BJ (cell line): Measurements from ENCODE around the gene ART1. TPM values are rescaled to one million over a fixed set of nuclear protein-coding genes. Genes with fewer than 3 reads are reported as not detected.
"Not testable (repeated sequence)": the region's sequence is repeated elsewhere in the genome, so short reads cannot be mapped to it uniquely, and the experiment has no call there.

Source experiments
- CTCF ChIA-PET: fragments of 350-600 bp; formaldehyde crosslinking; extraction: SDS; loops from one replicate; lab custom pipeline; 2021; ENCODE audit warnings: antibody characterized with exemption, inconsistent platforms; lab: Yijun Ruan, JAX
- POLR2A ChIA-PET: fragments of 300-600 bp; sonication (Branson Sonifier 250); formaldehyde crosslinking; extraction: SDS; loops from one replicate; lab custom pipeline; 2021; ENCODE audit warnings: antibody characterized with exemption; lab: Charles Lee
- DNase-seq: peaks from one replicate; pipeline ENCODE4 v3.0.0-alpha.2; 2011; ENCODE audit warnings: low read depth
- H3K27me3 ChIP-seq: 2 replicates; pipeline ENCODE4 v1.6.0; 2011; ENCODE audit warnings: low read length; ENCODE audit not compliant: control insufficient read depth, insufficient read depth
- H3K36me3 ChIP-seq: 2 replicates; pipeline ENCODE4 v1.5.1; 2011; ENCODE audit warnings: low read length; ENCODE audit not compliant: control insufficient read depth, insufficient read depth
- H3K4me3 ChIP-seq: 2 replicates; pipeline ENCODE4 v1.5.1; 2011; ENCODE audit warnings: low read depth, mild to moderate bottlenecking, control low read depth, low read length
- polyA plus RNA-seq: library from polyadenylated mRNA; depleted of rRNA; stranded (reverse); fragments of >200 nt; gene quantifications from 2 replicates; pipeline ENCODE4 v1.2.3, GENCODE V29; 2011
- TF ChIP-seq, protein P1 (sequence below): IDR thresholded peaks from 2 replicates; pipeline ENCODE4 v1.5.1; 2011; ENCODE audit warnings: low read depth, mild to moderate bottlenecking, control low read depth, inconsistent platforms, low read length, moderate library complexity; ENCODE audit not compliant: insufficient read depth

ART1 gene
- polyA plus RNA-seq, 1 experiment = not detected

DNA sequence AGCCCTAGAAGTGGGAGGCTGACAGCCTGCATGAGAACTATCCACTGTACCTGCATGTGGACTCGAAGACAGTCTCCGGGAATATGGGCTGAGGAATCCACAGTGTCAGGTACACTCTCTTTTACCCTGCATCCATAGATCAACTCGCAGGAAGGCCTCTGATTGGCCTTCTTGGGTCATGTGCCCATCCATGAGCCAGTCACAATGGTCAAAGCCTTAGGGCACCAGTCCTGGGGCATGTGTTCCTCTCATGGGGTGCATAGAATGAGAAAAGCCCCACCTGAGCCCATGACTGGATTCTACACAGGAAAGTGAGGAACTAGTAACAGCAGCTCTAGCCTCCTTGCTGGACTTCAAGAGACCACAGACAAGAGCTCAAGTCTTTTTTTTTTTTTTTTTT, 10.6 kb downstream of the ART1 start:
- Histone ChIP-seq H3K27me3 (peaks cover 7% of the 10 kb centered on the region), H3K4me3 (no peak overlapping the region), H3K36me3 (no peaks in the 10 kb centered on the region)
- CTCF ChIA-PET = interaction anchor here (1.0 kb wide), 1 partner anchor 14 kb away, joined by 3 read pairs; no protein-coding TSS in a partner anchor
- TF ChIP-seq, protein P1, sequence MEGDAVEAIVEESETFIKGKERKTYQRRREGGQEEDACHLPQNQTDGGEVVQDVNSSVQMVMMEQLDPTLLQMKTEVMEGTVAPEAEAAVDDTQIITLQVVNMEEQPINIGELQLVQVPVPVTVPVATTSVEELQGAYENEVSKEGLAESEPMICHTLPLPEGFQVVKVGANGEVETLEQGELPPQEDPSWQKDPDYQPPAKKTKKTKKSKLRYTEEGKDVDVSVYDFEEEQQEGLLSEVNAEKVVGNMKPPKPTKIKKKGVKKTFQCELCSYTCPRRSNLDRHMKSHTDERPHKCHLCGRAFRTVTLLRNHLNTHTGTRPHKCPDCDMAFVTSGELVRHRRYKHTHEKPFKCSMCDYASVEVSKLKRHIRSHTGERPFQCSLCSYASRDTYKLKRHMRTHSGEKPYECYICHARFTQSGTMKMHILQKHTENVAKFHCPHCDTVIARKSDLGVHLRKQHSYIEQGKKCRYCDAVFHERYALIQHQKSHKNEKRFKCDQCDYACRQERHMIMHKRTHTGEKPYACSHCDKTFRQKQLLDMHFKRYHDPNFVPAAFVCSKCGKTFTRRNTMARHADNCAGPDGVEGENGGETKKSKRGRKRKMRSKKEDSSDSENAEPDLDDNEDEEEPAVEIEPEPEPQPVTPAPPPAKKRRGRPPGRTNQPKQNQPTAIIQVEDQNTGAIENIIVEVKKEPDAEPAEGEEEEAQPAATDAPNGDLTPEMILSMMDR = no peak
- POLR2A ChIA-PET = no interaction called here
- no peak for DNase-seq

DNA sequence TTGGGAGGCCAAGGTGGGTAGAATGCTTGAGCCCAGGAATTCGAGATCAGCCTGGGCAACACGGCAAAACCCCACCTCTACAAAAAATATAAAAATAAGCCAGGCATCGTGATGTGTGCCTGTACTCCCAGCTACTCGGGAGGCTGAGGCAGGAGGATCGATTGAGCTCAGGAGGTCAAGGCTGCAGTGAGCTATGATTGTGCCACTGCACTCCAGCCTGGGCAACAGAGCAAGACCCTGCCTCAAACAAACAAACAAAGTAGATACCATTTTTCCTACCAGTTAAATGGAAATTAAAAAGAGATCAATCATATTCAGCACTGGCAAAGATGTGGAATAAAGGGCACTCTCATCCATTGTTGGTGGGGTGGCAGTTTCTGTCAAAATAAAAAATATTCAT, 12.4 kb downstream of the ART1 start:
- CTCF ChIA-PET = interaction anchor here (0.9 kb wide), 1 partner anchor 8 kb away, joined by 3 read pairs; no protein-coding TSS in a partner anchor
- H3K4me3 ChIP-seq, H3K36me3 ChIP-seq, DNase-seq, POLR2A ChIA-PET, H3K27me3 ChIP-seq: not testable (repeated sequence)

DNA sequence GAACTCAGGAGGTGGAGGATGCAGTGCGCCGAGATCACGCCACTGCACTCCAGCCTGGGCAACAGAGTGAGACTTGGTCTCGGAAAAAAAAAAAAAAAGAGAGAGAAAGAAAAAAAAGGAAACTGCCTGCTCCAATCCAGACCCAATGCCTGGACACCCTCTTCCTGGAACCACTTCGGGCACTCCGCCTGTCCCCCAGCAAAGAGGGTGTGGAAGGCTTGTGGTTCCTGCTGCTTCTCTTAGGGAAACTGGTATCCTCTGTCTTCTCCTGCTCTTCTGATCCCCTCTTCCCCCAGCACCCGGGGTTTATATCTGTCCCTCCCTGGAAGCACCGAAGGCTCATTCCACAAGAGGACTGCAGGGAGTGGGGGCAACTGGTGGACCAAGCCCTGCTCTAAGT, 13.3 kb downstream of the ART1 start:
- ChIA-PET CTCF (no interaction called here), POLR2A (no interaction called here)
- Histone ChIP-seq H3K4me3 (no peak overlapping the region), H3K36me3 (no peaks in the 10 kb centered on the region), H3K27me3 (peaks cover 7% of the 10 kb centered on the region)
- DNase-seq = no peak
- TF ChIP-seq, protein P1 = no peak

DNA sequence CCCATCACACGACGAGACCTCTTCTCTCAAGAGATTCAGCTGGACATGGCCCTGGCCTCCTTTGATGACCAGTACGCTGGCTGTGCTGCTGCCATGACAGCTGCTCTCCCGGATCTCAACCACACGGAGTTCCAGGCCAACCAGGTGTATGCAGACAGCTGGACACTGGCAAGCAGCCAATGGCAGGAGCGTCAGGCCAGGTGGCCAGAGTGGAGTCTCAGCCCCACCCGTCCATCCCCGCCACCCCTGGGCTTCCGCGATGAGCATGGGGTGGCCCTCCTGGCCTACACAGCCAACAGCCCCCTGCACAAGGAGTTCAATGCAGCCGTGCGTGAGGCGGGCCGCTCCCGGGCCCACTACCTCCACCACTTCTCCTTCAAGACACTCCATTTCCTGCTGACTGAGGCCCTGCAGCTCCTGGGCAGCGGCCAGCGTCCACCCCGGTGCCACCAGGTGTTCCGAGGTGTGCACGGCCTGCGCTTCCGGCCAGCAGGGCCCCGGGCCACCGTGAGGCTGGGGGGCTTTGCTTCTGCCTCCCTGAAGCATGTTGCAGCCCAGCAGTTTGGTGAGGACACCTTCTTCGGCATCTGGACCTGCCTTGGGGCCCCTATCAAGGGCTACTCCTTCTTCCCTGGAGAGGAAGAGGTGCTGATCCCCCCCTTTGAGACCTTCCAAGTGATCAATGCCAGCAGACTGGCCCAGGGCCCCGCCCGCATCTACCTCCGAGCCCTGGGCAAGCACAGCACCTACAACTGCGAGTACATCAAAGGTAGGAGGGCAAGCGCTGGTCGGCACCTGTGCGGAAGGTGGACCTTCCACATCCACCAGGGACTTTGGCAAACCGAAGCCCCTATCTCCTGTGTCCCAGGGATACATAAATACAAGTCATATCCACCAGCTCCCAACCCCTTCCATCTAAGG, 14.9 kb downstream of the ART1 start:
- no peak overlapping the region for H3K4me3 ChIP-seq
- no peak for DNase-seq
- TF ChIP-seq, protein P1 = no peak
- CTCF ChIA-PET = no interaction called here
- peaks cover 4% of the 10 kb centered on the region; the same call in 1 of the 2 replicates for H3K27me3 ChIP-seq
- no peaks in the 10 kb centered on the region for H3K36me3 ChIP-seq
- POLR2A ChIA-PET = no interaction called here

DNA sequence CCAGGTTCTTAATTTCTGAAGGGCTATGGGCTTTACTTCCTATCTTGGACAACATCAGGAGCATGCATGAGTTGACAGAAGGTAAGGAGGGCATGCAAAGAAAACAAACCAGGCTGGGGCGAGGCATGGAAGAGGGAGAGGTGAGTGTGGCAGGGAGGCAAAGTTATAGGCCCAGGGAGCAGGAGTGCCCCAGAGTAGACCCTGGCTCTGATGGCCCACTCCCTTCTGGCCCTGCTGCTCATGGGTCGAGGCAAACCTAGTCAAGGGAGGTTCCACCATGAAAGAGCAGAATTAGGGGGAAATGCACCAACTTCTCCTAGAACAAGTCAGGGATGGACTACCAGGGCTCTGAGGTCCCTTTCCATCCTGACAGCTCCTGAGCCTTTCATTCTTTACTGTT, 16.0 kb downstream of the ART1 start:
- DNase-seq = no peak
- POLR2A ChIA-PET = no interaction called here

More for the DNA sequence above, 16.0 kb downstream of the ART1 start:
- CTCF ChIA-PET = no interaction called here
- Histone ChIP-seq H3K4me3 (no peak overlapping the region), H3K27me3 (0 out of 2 replicates have a peak, but pooled peaks cover 2% of the 10 kb centered on the region), H3K36me3 (peaks cover 5% of the 10 kb centered on the region; the same call in 1 of the 2 replicates)
- TF ChIP-seq, protein P1 = no peak
